ENCODE results near the gene RUNX2. TPM values are rescaled to one million over a fixed set of nuclear protein-coding genes. Genes with fewer than 3 reads are reported as not detected.
A peak's percentile ranks its signal among the peaks of the same experiment; 100 is the strongest.

Gene RUNX2
- total RNA-seq, 2 experiments from 2014 or later, result 8.0 to 9.3 TPM

DNA sequence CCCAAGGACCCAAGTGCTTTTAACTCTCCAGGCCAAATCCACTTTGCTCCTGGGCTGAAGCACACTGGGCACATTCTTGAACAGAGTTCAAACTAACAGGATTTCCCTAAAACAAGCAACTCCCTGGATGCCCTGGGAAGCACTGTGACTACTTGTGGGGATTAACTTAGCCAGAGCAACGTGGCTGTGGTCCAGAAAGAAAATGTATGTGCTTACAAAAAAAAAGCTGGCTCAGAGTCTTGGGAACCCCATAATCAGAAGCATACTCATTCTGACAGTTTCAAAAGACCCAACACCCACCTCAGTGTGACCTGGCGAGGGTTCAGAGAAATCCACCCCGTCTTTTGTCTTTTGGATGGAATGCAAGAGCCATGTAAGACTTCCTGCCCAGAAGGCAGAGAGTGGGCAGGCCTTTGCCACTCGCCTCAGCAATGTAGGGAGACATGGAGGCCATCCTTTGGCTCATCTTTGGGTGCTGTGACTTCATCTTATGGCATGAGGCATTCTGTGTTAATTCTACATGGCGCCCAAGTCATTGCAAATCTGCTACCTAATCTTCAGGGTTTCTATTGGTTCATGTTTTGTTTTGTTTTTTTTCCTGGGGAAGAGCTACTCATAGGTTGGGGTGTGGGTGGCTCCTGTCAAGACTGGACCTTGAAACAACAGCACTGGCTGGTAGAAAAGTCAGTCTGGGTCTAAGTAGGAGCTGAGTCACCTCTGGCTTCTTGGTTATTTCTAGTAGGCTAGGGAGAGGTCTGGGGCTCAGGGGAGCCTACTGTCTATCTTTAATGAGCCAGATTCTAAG is 298.2 kb downstream of the RUNX2 start:
- ATAC-seq, result peak; percentile 57
- H3K4me3 Mint-ChIP-seq, result no peak overlapping the region
- peaks cover 49% of the 10 kb centered on the region for H3K4me1 Mint-ChIP-seq (ENCODE audit: low read depth)

DNA sequence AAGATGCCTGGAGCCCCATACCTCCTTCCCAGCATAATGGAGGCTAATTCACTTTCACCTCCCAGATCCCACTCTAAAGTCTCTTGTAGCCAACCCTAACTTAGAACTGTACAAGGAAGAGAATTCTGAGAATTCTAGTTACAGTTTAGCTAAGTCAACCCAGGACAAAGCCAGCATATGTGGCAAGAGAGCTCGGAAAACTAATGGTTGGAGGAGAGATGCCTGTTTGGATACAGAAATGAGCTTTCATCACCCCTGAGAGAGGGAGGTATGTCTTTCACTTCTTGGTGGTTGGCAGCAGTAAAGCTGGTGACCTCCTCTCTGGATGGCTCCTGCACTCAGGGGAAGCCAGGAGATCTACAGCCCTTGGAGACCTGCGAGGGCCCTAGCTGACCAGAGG is 302.2 kb downstream of the RUNX2 start:
- TF ChIP-seq CTCF (IDR thresholded peaks at IDR 0.05), result no peak
- ChIA-PET POLR2A (no interaction called here), CTCF (interaction anchor here (1.1 kb wide), 1 partner anchor 84 kb away, joined by 3 read pairs; no protein-coding TSS in a partner anchor)
- H3K27me3 Mint-ChIP-seq, result no peaks in the 10 kb centered on the region
- intact Hi-C loops (cut with micrococcal nuclease), result no loop called here
- DNase-seq (no peak), ATAC-seq (no peak)
- no peaks in the 10 kb centered on the region for H3K9me3 Mint-ChIP-seq
- H3K27ac Mint-ChIP-seq, result no peak overlapping the region
- H3K4me3 Mint-ChIP-seq, result no peak overlapping the region
- H3K36me3 Mint-ChIP-seq (ENCODE audit: low read depth), result no peaks in the 10 kb centered on the region
- H3K4me1 Mint-ChIP-seq (ENCODE audit: low read depth), result peaks cover 46% of the 10 kb centered on the region

More for the DNA sequence above, 298.2 kb downstream of the RUNX2 start:
- ChIA-PET POLR2A (interaction anchor here (1.4 kb wide), 1 partner anchor 15 kb away, joined by 3 read pairs; no protein-coding TSS in a partner anchor), CTCF (no interaction called here)
- Mint-ChIP-seq H3K27ac (peak overlapping the region; percentile 71), H3K36me3 (ENCODE audit: low read depth) (no peaks in the 10 kb centered on the region), H3K27me3 (no peaks in the 10 kb centered on the region), H3K9me3 (peaks cover 1% of the 10 kb centered on the region)
- no peak for TF ChIP-seq CTCF (IDR thresholded peaks at IDR 0.05)
- intact Hi-C loops (cut with micrococcal nuclease), result loop anchor here (5.0 kb wide), 1 partner anchor 86 kb away; no protein-coding TSS in a partner anchor
- peak; percentile 38 for DNase-seq

GRCh38 chr6:45630801-45631200 is 302.7 kb downstream of the RUNX2 start:
- intact Hi-C loops (cut with micrococcal nuclease), result no loop called here
- Mint-ChIP-seq H3K27me3 (no peaks in the 10 kb centered on the region), H3K27ac (no peak overlapping the region), H3K4me3 (no peak overlapping the region), H3K4me1 (ENCODE audit: low read depth) (peaks cover 41% of the 10 kb centered on the region), H3K9me3 (no peaks in the 10 kb centered on the region), H3K36me3 (ENCODE audit: low read depth) (no peaks in the 10 kb centered on the region)
- ChIA-PET CTCF (interaction anchor here (0.7 to 1.1 kb wide), 2 partner anchors 84 to 311 kb away, joined by 3 read pairs; no protein-coding TSS in a partner anchor), POLR2A (interaction anchor here (0.6 kb wide), 1 partner anchor 35 kb away, joined by 5 read pairs; no protein-coding TSS in a partner anchor)
- TF ChIP-seq CTCF (IDR thresholded peaks at IDR 0.05), result no peak
- DNase-seq (no peak), ATAC-seq (no peak)

DNA sequence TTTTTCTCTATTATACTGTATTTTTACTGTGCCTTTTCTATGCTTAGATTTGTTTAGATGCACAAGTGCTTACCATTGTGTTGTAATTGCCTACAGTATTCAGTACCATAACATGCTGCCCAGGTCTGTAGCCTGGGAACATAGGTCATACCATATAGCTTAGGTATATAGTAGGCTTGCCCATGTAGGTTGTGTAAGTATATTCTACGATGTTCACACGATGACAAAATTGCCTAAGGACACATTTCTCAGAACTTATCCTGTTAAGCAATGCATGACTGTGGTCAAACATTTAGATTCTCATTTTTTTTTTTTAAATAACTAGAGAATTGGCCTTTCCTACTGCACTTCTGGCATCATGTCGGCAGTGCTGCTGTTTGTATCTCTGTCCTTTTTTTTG is 303.3 kb downstream of the RUNX2 start:
- no peaks in the 10 kb centered on the region for H3K36me3 Mint-ChIP-seq (ENCODE audit: low read depth)
- no peak for DNase-seq
- no peak for ATAC-seq
- ChIA-PET CTCF (interaction anchor here (0.7 kb wide), 1 partner anchor 310 kb away, joined by 3 read pairs; no protein-coding TSS in a partner anchor), POLR2A (no interaction called here)
- no peak for TF ChIP-seq CTCF (IDR thresholded peaks at IDR 0.05)
- H3K27me3 Mint-ChIP-seq, result no peaks in the 10 kb centered on the region
- H3K4me3 Mint-ChIP-seq, result no peak overlapping the region
- H3K9me3 Mint-ChIP-seq, result no peaks in the 10 kb centered on the region
- intact Hi-C loops (cut with micrococcal nuclease), result no loop called here
- no peak overlapping the region for H3K27ac Mint-ChIP-seq
- peaks cover 35% of the 10 kb centered on the region for H3K4me1 Mint-ChIP-seq (ENCODE audit: low read depth)

DNA sequence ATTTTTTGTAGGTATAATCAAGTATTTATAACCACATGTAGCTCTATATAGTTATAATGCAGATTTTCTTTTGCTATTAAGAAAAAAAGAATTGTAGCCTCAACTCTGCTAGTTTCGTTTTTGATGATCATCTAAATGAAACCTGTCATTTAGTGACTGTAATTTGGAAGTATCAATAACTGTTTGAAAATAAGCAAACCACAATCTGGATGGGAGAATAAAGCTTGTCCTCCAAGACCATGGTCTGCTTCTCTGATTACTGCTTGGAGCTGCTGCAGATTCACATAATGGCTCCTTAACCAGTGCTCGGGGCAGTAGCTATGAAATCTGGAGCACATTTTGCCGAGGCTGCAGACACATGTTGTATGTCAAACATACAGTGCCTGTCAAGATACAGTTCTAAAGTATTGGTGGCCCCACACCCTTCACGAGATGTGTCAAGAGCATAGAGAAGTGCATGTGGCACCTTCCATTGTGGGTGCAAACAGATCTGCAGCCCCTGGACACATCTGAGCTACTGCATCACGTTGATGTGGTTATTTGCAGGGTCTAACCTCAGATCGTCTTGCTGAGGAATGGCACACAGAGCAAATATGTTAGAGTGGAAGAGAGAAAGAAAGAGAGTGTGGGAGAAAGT is 305.3 kb downstream of the RUNX2 start:
- ChIA-PET CTCF (interaction anchor here (0.8 kb wide), 1 partner anchor 18 kb away, joined by 3 read pairs; no protein-coding TSS in a partner anchor), POLR2A (no interaction called here)
- Mint-ChIP-seq H3K4me3 (peak overlapping the region; percentile 2), H3K27ac (no peak overlapping the region), H3K4me1 (ENCODE audit: low read depth) (peaks cover 16% of the 10 kb centered on the region), H3K27me3 (peaks cover 2% of the 10 kb centered on the region), H3K9me3 (no peaks in the 10 kb centered on the region), H3K36me3 (ENCODE audit: low read depth) (no peaks in the 10 kb centered on the region)
- intact Hi-C loops (cut with micrococcal nuclease), result no loop called here
- no peak for TF ChIP-seq CTCF (IDR thresholded peaks at IDR 0.05)
- ATAC-seq, result no peak
- DNase-seq, result no peak
